ENCODE measurements around the gene NOS1AP.

- no peak for TF ChIP-seq CTCF (IDR thresholded peaks at IDR 0.05)
- no peak for TF ChIP-seq POLR2AphosphoS5 (IDR thresholded peaks at IDR 0.05)
- no peak for TF ChIP-seq POLR2A (IDR thresholded peaks at IDR 0.05; ENCODE audit: low read depth)
Observed at GRCh38 chr1:162371611-162372010, 302.1 kb downstream of the NOS1AP start.

Data from esophagus muscularis mucosa (tissue), 3 donors.